BE2C (cell line): ENCODE measurements around the gene CCDC150.
"Not testable (repeated sequence)": the region's sequence is repeated elsewhere in the genome, so short reads cannot be mapped to it uniquely, and the experiment has no call there.

Source experiments
- DNase-seq: peaks from one replicate; pipeline ENCODE4 v3.0.0-alpha.2; 2020
- H3K27me3 ChIP-seq: fragments of 250-450 bp; sonication (Bioruptor Pico); 2 replicates; pipeline ENCODE4 v1.5.1; 2020; ENCODE audit warnings: mild to moderate bottlenecking
- H3K36me3 ChIP-seq: fragments of 250-450 bp; sonication (Bioruptor Pico); 2 replicates; pipeline ENCODE4 v1.5.1; 2020; ENCODE audit warnings: mild to moderate bottlenecking
- H3K4me1 ChIP-seq: fragments of 250-450 bp; sonication (Bioruptor Pico); 2 replicates; pipeline ENCODE4 v1.5.1; 2020
- H3K4me3 ChIP-seq: 2 replicates; pipeline ENCODE4 v1.5.1; 2011; ENCODE audit warnings: low read depth, low read length
- H3K9me3 ChIP-seq: fragments of 250-450 bp; sonication (Bioruptor Pico); 2 replicates; pipeline ENCODE4 v1.5.1; 2020
- TF ChIP-seq, protein P1 (sequence below): IDR thresholded peaks from 2 replicates; pipeline ENCODE4 v1.5.1; 2012; ENCODE audit warnings: mild to moderate bottlenecking, low read depth, low read length

Gene CCDC150

DNA sequence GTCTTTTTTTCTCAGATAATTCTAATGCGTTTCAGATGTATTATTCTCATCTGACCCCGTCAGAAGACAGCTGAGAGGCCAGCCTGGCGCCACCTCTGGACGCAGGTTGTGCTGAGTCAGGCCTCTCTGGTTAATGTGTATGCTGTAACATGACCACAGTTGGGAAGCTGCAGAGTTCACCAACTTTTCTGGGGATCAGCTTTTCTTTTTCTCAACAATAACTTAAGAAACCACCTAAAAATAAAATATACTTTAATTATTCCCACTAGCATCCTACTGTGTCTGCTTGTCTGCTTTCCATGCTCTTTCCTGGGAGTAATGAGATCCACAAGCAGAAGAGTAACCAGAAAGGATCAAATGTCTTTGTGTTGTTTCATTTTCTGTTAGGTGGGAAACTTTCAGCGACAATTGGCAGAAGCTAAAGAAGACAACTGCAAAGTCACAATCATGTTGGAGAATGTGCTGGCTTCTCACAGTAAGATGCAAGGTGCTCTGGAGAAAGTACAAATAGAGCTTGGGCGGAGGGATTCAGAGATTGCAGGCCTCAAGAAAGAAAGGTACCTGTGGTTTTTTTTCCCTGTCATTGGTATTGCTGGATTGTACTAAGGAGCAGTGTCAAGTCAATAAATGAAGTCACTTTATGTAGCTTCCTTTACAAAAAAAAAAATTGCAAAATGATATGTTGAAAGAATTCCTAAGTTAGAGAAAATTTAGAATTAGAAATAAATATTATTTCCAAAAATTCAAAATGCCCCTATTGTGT, 79.8 kb downstream of the CCDC150 start:
- Histone ChIP-seq H3K4me1 (no peaks in the 10 kb centered on the region), H3K4me3 (no peak overlapping the region), H3K27me3 (no peaks in the 10 kb centered on the region), H3K9me3 (no peaks in the 10 kb centered on the region), H3K36me3 (peaks cover 7% of the 10 kb centered on the region)
- peak; percentile 55 for DNase-seq
- TF ChIP-seq, protein P1, sequence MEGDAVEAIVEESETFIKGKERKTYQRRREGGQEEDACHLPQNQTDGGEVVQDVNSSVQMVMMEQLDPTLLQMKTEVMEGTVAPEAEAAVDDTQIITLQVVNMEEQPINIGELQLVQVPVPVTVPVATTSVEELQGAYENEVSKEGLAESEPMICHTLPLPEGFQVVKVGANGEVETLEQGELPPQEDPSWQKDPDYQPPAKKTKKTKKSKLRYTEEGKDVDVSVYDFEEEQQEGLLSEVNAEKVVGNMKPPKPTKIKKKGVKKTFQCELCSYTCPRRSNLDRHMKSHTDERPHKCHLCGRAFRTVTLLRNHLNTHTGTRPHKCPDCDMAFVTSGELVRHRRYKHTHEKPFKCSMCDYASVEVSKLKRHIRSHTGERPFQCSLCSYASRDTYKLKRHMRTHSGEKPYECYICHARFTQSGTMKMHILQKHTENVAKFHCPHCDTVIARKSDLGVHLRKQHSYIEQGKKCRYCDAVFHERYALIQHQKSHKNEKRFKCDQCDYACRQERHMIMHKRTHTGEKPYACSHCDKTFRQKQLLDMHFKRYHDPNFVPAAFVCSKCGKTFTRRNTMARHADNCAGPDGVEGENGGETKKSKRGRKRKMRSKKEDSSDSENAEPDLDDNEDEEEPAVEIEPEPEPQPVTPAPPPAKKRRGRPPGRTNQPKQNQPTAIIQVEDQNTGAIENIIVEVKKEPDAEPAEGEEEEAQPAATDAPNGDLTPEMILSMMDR, result peak; percentile 54

DNA sequence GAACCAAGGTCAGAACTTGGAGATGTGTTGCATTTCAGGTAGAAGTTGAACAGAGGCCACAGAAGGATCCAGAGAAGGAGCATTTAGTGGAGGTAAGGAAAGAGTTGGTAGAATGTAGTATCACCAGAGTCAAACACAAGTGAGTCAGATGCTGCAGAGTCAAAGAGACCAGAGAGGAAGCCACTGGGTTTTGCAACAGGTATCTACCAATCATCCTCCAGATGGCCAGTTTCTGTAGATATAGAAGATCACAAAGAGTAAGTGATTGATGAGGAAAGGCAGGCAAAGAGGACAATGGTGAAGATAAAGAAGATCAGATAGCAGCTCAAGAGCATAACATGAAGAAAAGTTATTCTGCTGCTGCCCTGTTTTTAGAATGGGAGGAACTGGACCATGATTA, 84.1 kb downstream of the CCDC150 start:
- no peak for DNase-seq
- no peaks in the 10 kb centered on the region for H3K9me3 ChIP-seq
- H3K4me1 ChIP-seq, result no peaks in the 10 kb centered on the region
- peaks cover 11% of the 10 kb centered on the region for H3K36me3 ChIP-seq
- no peak overlapping the region for H3K4me3 ChIP-seq
- TF ChIP-seq, protein P1, result no peak
- no peaks in the 10 kb centered on the region for H3K27me3 ChIP-seq

GRCh38 chr2:196725218-196725617, 85.7 kb downstream of the CCDC150 start:
- H3K4me1 ChIP-seq, result no peaks in the 10 kb centered on the region
- peaks cover 11% of the 10 kb centered on the region for H3K36me3 ChIP-seq
- H3K4me3 ChIP-seq, result no peak overlapping the region
- H3K27me3 ChIP-seq, result no peaks in the 10 kb centered on the region
- TF ChIP-seq, protein P1, result no peak
- no peaks in the 10 kb centered on the region for H3K9me3 ChIP-seq
- DNase-seq, result no peak

GRCh38 chr2:196725882-196726281, 86.4 kb downstream of the CCDC150 start:
- no peaks in the 10 kb centered on the region for H3K4me1 ChIP-seq
- no peak for DNase-seq
- no peaks in the 10 kb centered on the region for H3K9me3 ChIP-seq
- TF ChIP-seq, protein P1, result no peak
- H3K27me3 ChIP-seq, result no peaks in the 10 kb centered on the region
- H3K36me3 ChIP-seq, result peaks cover 13% of the 10 kb centered on the region
- no peak overlapping the region for H3K4me3 ChIP-seq

DNA sequence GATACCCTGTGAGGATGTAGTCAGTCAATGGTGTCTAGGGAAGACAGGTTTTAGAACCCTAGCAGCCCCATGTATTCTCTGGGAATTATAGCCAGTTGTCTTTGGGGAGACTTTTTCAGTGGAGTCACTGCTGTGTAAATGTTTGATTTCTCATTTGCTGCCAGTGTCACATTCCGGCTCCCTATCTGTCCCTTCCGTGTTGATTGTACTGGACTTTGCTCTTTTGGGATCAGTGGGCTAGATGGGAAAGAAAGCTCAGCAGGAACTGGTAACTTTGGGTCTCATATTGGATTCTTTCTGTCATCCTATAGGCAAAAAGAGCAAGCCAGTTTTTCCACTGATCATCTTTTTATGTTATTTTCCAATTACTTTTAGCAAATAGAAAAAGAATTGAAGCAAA, 89.9 kb downstream of the CCDC150 start:
- H3K36me3 ChIP-seq, result peaks cover 6% of the 10 kb centered on the region
- TF ChIP-seq, protein P1, result no peak
- no peaks in the 10 kb centered on the region for H3K4me1 ChIP-seq
- no peak for DNase-seq
- no peaks in the 10 kb centered on the region for H3K27me3 ChIP-seq
- H3K4me3 ChIP-seq, result no peak overlapping the region
- H3K9me3 ChIP-seq, result no peaks in the 10 kb centered on the region

- not testable (repeated sequence) for H3K4me3 ChIP-seq
Measured at GRCh38 chr2:196736646-196737045, 97.1 kb downstream of the CCDC150 start.

More at GRCh38 chr2:196736646-196737045, 97.1 kb downstream of the CCDC150 start:
- H3K4me1 ChIP-seq, H3K9me3 ChIP-seq, H3K36me3 ChIP-seq, DNase-seq, H3K27me3 ChIP-seq: not testable (repeated sequence)
